Measurements from ENCODE around the gene DGCR6L.
"Not testable (repeated sequence)": the region's sequence is repeated elsewhere in the genome, so short reads cannot be mapped to it uniquely, and the experiment has no call there.

Gene DGCR6L

GRCh38 chr22:20319745-20320658 is at the start of gene DGCR6L:
TSS of gene DGCR6L (minus strand) at chr22:20320060. CDS start at chr22:20319988, 72 bp downstream.
- no peaks in the 10 kb centered on the region for H3K36me3 ChIP-seq (ENCODE audit: insufficient read depth, low read depth, low read length)
- H3K9ac ChIP-seq (ENCODE audit: low read depth, low read length): peak within 1 kb of the TSS; percentile 88
- peak within 1 kb of the TSS; percentile 36 for H3K27ac ChIP-seq (ENCODE audit: low read length)
- peak within 1 kb of the TSS; percentile 89 for H3K4me3 ChIP-seq (ENCODE audit: low read length)
- H3K4me1 ChIP-seq (ENCODE audit: insufficient read depth, low read length): peaks cover 5% of the 10 kb centered on the region; the same call in 1 of the 2 replicates
- no peaks in the 10 kb centered on the region for H3K27me3 ChIP-seq (ENCODE audit: insufficient read depth, low read length)
- no peaks in the 10 kb centered on the region for H3K9me3 ChIP-seq (ENCODE audit: insufficient read depth, low read depth, low read length)

GRCh38 chr22:20368875-20369274 is 49.0 kb upstream of the DGCR6L start:
- not testable (repeated sequence) for H3K4me1 ChIP-seq (ENCODE audit: insufficient read depth, low read length); H3K9me3 ChIP-seq (ENCODE audit: insufficient read depth, low read depth, low read length); H3K9ac ChIP-seq (ENCODE audit: low read depth, low read length); H3K36me3 ChIP-seq (ENCODE audit: insufficient read depth, low read depth, low read length); H3K27me3 ChIP-seq (ENCODE audit: insufficient read depth, low read length); H3K27ac ChIP-seq (ENCODE audit: low read length); H3K4me3 ChIP-seq (ENCODE audit: low read length)

GRCh38 chr22:20366841-20367240 is 47.0 kb upstream of the DGCR6L start:
- H3K36me3 ChIP-seq (ENCODE audit: insufficient read depth, low read depth, low read length); H3K9ac ChIP-seq (ENCODE audit: low read depth, low read length); H3K4me3 ChIP-seq (ENCODE audit: low read length); H3K27me3 ChIP-seq (ENCODE audit: insufficient read depth, low read length); H3K4me1 ChIP-seq (ENCODE audit: insufficient read depth, low read length); H3K27ac ChIP-seq (ENCODE audit: low read length); H3K9me3 ChIP-seq (ENCODE audit: insufficient read depth, low read depth, low read length): not testable (repeated sequence)

GRCh38 chr22:20364335-20365260 is 44.7 kb upstream of the DGCR6L start:
- not testable (repeated sequence) for H3K4me1 ChIP-seq (ENCODE audit: insufficient read depth, low read length); H3K9me3 ChIP-seq (ENCODE audit: insufficient read depth, low read depth, low read length); H3K9ac ChIP-seq (ENCODE audit: low read depth, low read length); H3K27me3 ChIP-seq (ENCODE audit: insufficient read depth, low read length); H3K4me3 ChIP-seq (ENCODE audit: low read length); H3K27ac ChIP-seq (ENCODE audit: low read length); H3K36me3 ChIP-seq (ENCODE audit: insufficient read depth, low read depth, low read length)

GRCh38 chr22:20362403-20362802 is 42.5 kb upstream of the DGCR6L start:
- H3K27me3 ChIP-seq (ENCODE audit: insufficient read depth, low read length); H3K4me3 ChIP-seq (ENCODE audit: low read length); H3K4me1 ChIP-seq (ENCODE audit: insufficient read depth, low read length); H3K9ac ChIP-seq (ENCODE audit: low read depth, low read length); H3K27ac ChIP-seq (ENCODE audit: low read length); H3K36me3 ChIP-seq (ENCODE audit: insufficient read depth, low read depth, low read length); H3K9me3 ChIP-seq (ENCODE audit: insufficient read depth, low read depth, low read length): not testable (repeated sequence)

GRCh38 chr22:20361752-20362229 is 41.9 kb upstream of the DGCR6L start:
- not testable (repeated sequence) for H3K4me3 ChIP-seq (ENCODE audit: low read length); H3K9ac ChIP-seq (ENCODE audit: low read depth, low read length); H3K36me3 ChIP-seq (ENCODE audit: insufficient read depth, low read depth, low read length); H3K27me3 ChIP-seq (ENCODE audit: insufficient read depth, low read length); H3K9me3 ChIP-seq (ENCODE audit: insufficient read depth, low read depth, low read length); H3K4me1 ChIP-seq (ENCODE audit: insufficient read depth, low read length); H3K27ac ChIP-seq (ENCODE audit: low read length)

- H3K27me3 ChIP-seq (ENCODE audit: insufficient read depth, low read length); H3K27ac ChIP-seq (ENCODE audit: low read length); H3K4me3 ChIP-seq (ENCODE audit: low read length); H3K9me3 ChIP-seq (ENCODE audit: insufficient read depth, low read depth, low read length); H3K36me3 ChIP-seq (ENCODE audit: insufficient read depth, low read depth, low read length); H3K9ac ChIP-seq (ENCODE audit: low read depth, low read length); H3K4me1 ChIP-seq (ENCODE audit: insufficient read depth, low read length): not testable (repeated sequence)
These were observed 41.2 kb upstream of the DGCR6L start for GRCh38 chr22:20360866-20361751.

- H3K27me3 ChIP-seq (ENCODE audit: insufficient read depth, low read length); H3K4me1 ChIP-seq (ENCODE audit: insufficient read depth, low read length); H3K9ac ChIP-seq (ENCODE audit: low read depth, low read length); H3K36me3 ChIP-seq (ENCODE audit: insufficient read depth, low read depth, low read length); H3K27ac ChIP-seq (ENCODE audit: low read length); H3K4me3 ChIP-seq (ENCODE audit: low read length); H3K9me3 ChIP-seq (ENCODE audit: insufficient read depth, low read depth, low read length): not testable (repeated sequence)
These were observed 40.4 kb upstream of the DGCR6L start for GRCh38 chr22:20360261-20360660.

- H3K27ac ChIP-seq (ENCODE audit: low read length); H3K4me3 ChIP-seq (ENCODE audit: low read length); H3K4me1 ChIP-seq (ENCODE audit: insufficient read depth, low read length); H3K9me3 ChIP-seq (ENCODE audit: insufficient read depth, low read depth, low read length); H3K36me3 ChIP-seq (ENCODE audit: insufficient read depth, low read depth, low read length); H3K27me3 ChIP-seq (ENCODE audit: insufficient read depth, low read length); H3K9ac ChIP-seq (ENCODE audit: low read depth, low read length): not testable (repeated sequence)
These were observed 38.8 kb upstream of the DGCR6L start for GRCh38 chr22:20358503-20359239.

GRCh38 chr22:20357967-20358366 is 38.1 kb upstream of the DGCR6L start:
- H3K36me3 ChIP-seq (ENCODE audit: insufficient read depth, low read depth, low read length); H3K27ac ChIP-seq (ENCODE audit: low read length); H3K9ac ChIP-seq (ENCODE audit: low read depth, low read length); H3K4me1 ChIP-seq (ENCODE audit: insufficient read depth, low read length); H3K4me3 ChIP-seq (ENCODE audit: low read length); H3K9me3 ChIP-seq (ENCODE audit: insufficient read depth, low read depth, low read length); H3K27me3 ChIP-seq (ENCODE audit: insufficient read depth, low read length): not testable (repeated sequence)

GRCh38 chr22:20356906-20357305 is 37.0 kb upstream of the DGCR6L start:
- H3K9ac ChIP-seq (ENCODE audit: low read depth, low read length); H3K4me3 ChIP-seq (ENCODE audit: low read length); H3K9me3 ChIP-seq (ENCODE audit: insufficient read depth, low read depth, low read length); H3K4me1 ChIP-seq (ENCODE audit: insufficient read depth, low read length); H3K36me3 ChIP-seq (ENCODE audit: insufficient read depth, low read depth, low read length); H3K27ac ChIP-seq (ENCODE audit: low read length); H3K27me3 ChIP-seq (ENCODE audit: insufficient read depth, low read length): not testable (repeated sequence)

Measured in iPS-20b (cell line).